Measurements from ENCODE around the gene SDR42E2.

Gene SDR42E2

GRCh38 chr16:22235839-22236745 lies 73.8 kb downstream of the SDR42E2 start:
- in situ Hi-C loops (cut with MboI; ENCODE audit: low sequenced_read_pairs), result no loop called here

- in situ Hi-C loops (cut with MboI; ENCODE audit: low sequenced_read_pairs), result no loop called here
Measured at GRCh38 chr16:22239131-22239805, 77.0 kb downstream of the SDR42E2 start.

GRCh38 chr16:22240023-22240710 lies 77.9 kb downstream of the SDR42E2 start:
- in situ Hi-C loops (cut with MboI; ENCODE audit: low sequenced_read_pairs), result no loop called here
